Activated CD4-positive, alpha-beta T cell treated with anti-CD3 and anti-CD28 coated beads for 36 hours (primary cell): ENCODE results near the gene SPOUT1. TPM values are rescaled to one million over a fixed set of nuclear protein-coding genes. Genes with fewer than 3 reads are reported as not detected.
"Not testable (repeated sequence)": the region's sequence is repeated elsewhere in the genome, so short reads cannot be mapped to it uniquely, and the experiment has no call there.

Experiments
- ATAC-seq: fragments of 200-7000 bp; cut with Tn5 transposase; one replicate; pipeline ENCODE4 v1.10.0; 2021; ENCODE audit warnings: mild to moderate bottlenecking, moderate library complexity
- CTCF ChIA-PET: fragments of 350-600 bp; sonication (Branson Sonifier 250); formaldehyde crosslinking; loops from one replicate; lab custom pipeline; 2021; ENCODE audit warnings: antibody characterized with exemption; lab: Charles Lee
- POLR2A ChIA-PET: fragments of 350-600 bp; sonication (Branson Sonifier 250); formaldehyde crosslinking; loops from one replicate; lab custom pipeline; 2021; ENCODE audit warnings: antibody characterized with exemption, inconsistent platforms; lab: Charles Lee
- DNase-seq: peaks from one replicate; pipeline ENCODE4 v3.0.0-alpha.2; 2020
- H3K27ac Mint-ChIP-seq: one replicate; pipeline ENCODE4 v1.8.0; 2021; ENCODE audit warnings: mixed read lengths
- H3K27me3 Mint-ChIP-seq: one replicate; pipeline ENCODE4 v1.8.0; 2021; ENCODE audit warnings: mixed read lengths
- H3K36me3 Mint-ChIP-seq: one replicate; pipeline ENCODE4 v1.8.0; 2021; ENCODE audit warnings: low read depth, mixed read lengths
- H3K4me1 Mint-ChIP-seq: one replicate; pipeline ENCODE4 v1.8.0; 2021; ENCODE audit warnings: mixed read lengths
- H3K4me3 Mint-ChIP-seq: one replicate; pipeline ENCODE4 v1.8.0; 2021; ENCODE audit warnings: mild to moderate bottlenecking, moderate library complexity, mixed read lengths
- H3K9me3 Mint-ChIP-seq: one replicate; pipeline ENCODE4 v1.8.0; 2021; ENCODE audit warnings: low read depth, mixed read lengths
- intact Hi-C, 2 experiments: fragments of 100-400 bp; cut with DNase I in 1 of 2; cut with micrococcal nuclease in 1 of 2; formaldehyde crosslinking; loops; one replicate each; pipeline versions ENCODE4 v1.14.2 to v1.15.1; 2022 to 2024; cut with DNase I, micrococcal nuclease
- total RNA-seq, 2 experiments: library from RNA; stranded (reverse); gene quantifications; one replicate each; pipeline ENCODE4 v1.2.3, GENCODE V29; 2021

Gene SPOUT1
- total RNA-seq, 2 experiments from 2014 or later, result 87.9 to 92.9 TPM

- H3K4me3 Mint-ChIP-seq, POLR2A ChIA-PET, DNase-seq, H3K4me1 Mint-ChIP-seq, intact Hi-C loops, H3K27me3 Mint-ChIP-seq, H3K27ac Mint-ChIP-seq, ATAC-seq: not testable (repeated sequence)
- Mint-ChIP-seq H3K36me3 (peaks cover 28% of the 10 kb centered on the region), H3K9me3 (peaks cover 14% of the 10 kb centered on the region)
- CTCF ChIA-PET, result interaction anchor here (0.7 to 1.7 kb wide), 7 partner anchors 10 to 106 kb away, joined by 3 to 10 read pairs (median 4); partner anchors contain the start of gene SPOUT1
Observed at GRCh38 chr9:128852646-128853045, 23.1 kb upstream of the SPOUT1 start.

- not testable (repeated sequence) for H3K27me3 Mint-ChIP-seq
Observed at GRCh38 chr9:128851779-128852600, 22.4 kb upstream of the SPOUT1 start.

GRCh38 chr9:128851024-128851423 is 21.4 kb upstream of the SPOUT1 start:
- CTCF ChIA-PET, result not testable (repeated sequence)

More at GRCh38 chr9:128851779-128852600, 22.4 kb upstream of the SPOUT1 start:
- Mint-ChIP-seq H3K9me3 (peaks cover 14% of the 10 kb centered on the region), H3K36me3 (peaks cover 29% of the 10 kb centered on the region)
- ATAC-seq, intact Hi-C loops, H3K4me3 Mint-ChIP-seq, H3K27ac Mint-ChIP-seq, H3K4me1 Mint-ChIP-seq: not testable (repeated sequence)
- ChIA-PET CTCF (interaction anchor here (0.6 to 1.7 kb wide), 8 partner anchors 10 to 373 kb away, joined by 3 to 10 read pairs (median 4); partner anchors contain the start of gene SPOUT1), POLR2A (interaction anchor here (0.7 kb wide), 1 partner anchor 25 kb away, joined by 3 read pairs; no protein-coding TSS in a partner anchor)
- peak; percentile 20 for DNase-seq

GRCh38 chr9:128847803-128848202 is 18.2 kb upstream of the SPOUT1 start:
- ChIA-PET POLR2A (no interaction called here), CTCF (no interaction called here)
- no peaks in the 10 kb centered on the region for H3K4me1 Mint-ChIP-seq
- DNase-seq (no peak), ATAC-seq (no peak)
- H3K27me3 Mint-ChIP-seq, result no peaks in the 10 kb centered on the region
- peaks cover 29% of the 10 kb centered on the region for H3K36me3 Mint-ChIP-seq
- intact Hi-C loops, result no loop called here
- no peak overlapping the region for H3K4me3 Mint-ChIP-seq
- no peak overlapping the region for H3K27ac Mint-ChIP-seq
- H3K9me3 Mint-ChIP-seq, result peaks cover 14% of the 10 kb centered on the region

More at GRCh38 chr9:128851024-128851423, 21.4 kb upstream of the SPOUT1 start:
- Mint-ChIP-seq H3K36me3 (peaks cover 29% of the 10 kb centered on the region), H3K9me3 (peaks cover 14% of the 10 kb centered on the region)
- H3K27ac Mint-ChIP-seq, DNase-seq, H3K4me3 Mint-ChIP-seq, intact Hi-C loops, ATAC-seq, H3K27me3 Mint-ChIP-seq, H3K4me1 Mint-ChIP-seq: not testable (repeated sequence)
- POLR2A ChIA-PET, result interaction anchor here (0.7 kb wide), 1 partner anchor 26 kb away, joined by 3 read pairs; no protein-coding TSS in a partner anchor

- ChIA-PET POLR2A (no interaction called here), CTCF (interaction anchor here (0.7 kb wide), 1 partner anchor 16 kb away, joined by 3 read pairs; no protein-coding TSS in a partner anchor)
- Mint-ChIP-seq H3K27me3 (no peaks in the 10 kb centered on the region), H3K9me3 (peaks cover 14% of the 10 kb centered on the region), H3K36me3 (peaks cover 27% of the 10 kb centered on the region), H3K4me3 (no peak overlapping the region), H3K4me1 (no peaks in the 10 kb centered on the region), H3K27ac (no peak overlapping the region)
- ATAC-seq (no peak), DNase-seq (no peak)
- intact Hi-C loops, result no loop called here
Observed at GRCh38 chr9:128846680-128847030, 17.1 kb upstream of the SPOUT1 start.

- H3K27me3 Mint-ChIP-seq, result no peaks in the 10 kb centered on the region
- intact Hi-C loops, result no loop called here
- H3K4me1 Mint-ChIP-seq, result no peaks in the 10 kb centered on the region
- H3K9me3 Mint-ChIP-seq, result peaks cover 3% of the 10 kb centered on the region
- POLR2A ChIA-PET, result no interaction called here
- DNase-seq (no peak), ATAC-seq (no peak)
- CTCF ChIA-PET, result interaction anchor here (0.8 to 1.6 kb wide), 2 partner anchors 18 to 56 kb away, joined by 3 to 5 read pairs; no protein-coding TSS in a partner anchor
- H3K36me3 Mint-ChIP-seq, result peaks cover 15% of the 10 kb centered on the region
- H3K27ac Mint-ChIP-seq, result no peak overlapping the region
- no peak overlapping the region for H3K4me3 Mint-ChIP-seq
Observed at GRCh38 chr9:128845186-128845931, 15.8 kb upstream of the SPOUT1 start.

GRCh38 chr9:128843171-128843570 is 13.6 kb upstream of the SPOUT1 start:
- H3K9me3 Mint-ChIP-seq, ATAC-seq, H3K4me3 Mint-ChIP-seq, POLR2A ChIA-PET, H3K4me1 Mint-ChIP-seq, CTCF ChIA-PET, H3K27ac Mint-ChIP-seq, intact Hi-C loops, H3K27me3 Mint-ChIP-seq, DNase-seq: not testable (repeated sequence)
- peaks cover 10% of the 10 kb centered on the region for H3K36me3 Mint-ChIP-seq

GRCh38 chr9:128841694-128842492 is 12.3 kb upstream of the SPOUT1 start:
- Mint-ChIP-seq H3K9me3 (no peaks in the 10 kb centered on the region), H3K4me3 (no peak overlapping the region), H3K27me3 (no peaks in the 10 kb centered on the region), H3K27ac (no peak overlapping the region), H3K4me1 (no peaks in the 10 kb centered on the region), H3K36me3 (peaks cover 8% of the 10 kb centered on the region)
- intact Hi-C loops, result no loop called here
- ChIA-PET POLR2A (no interaction called here), CTCF (interaction anchor here (1.3 kb wide), 1 partner anchor 10 kb away, joined by 4 read pairs; no protein-coding TSS in a partner anchor)
- no peak for DNase-seq
- ATAC-seq, result no peak

GRCh38 chr9:128840524-128840923 is 10.9 kb upstream of the SPOUT1 start:
- Mint-ChIP-seq H3K4me3 (no peak overlapping the region), H3K27ac (no peak overlapping the region), H3K27me3 (no peaks in the 10 kb centered on the region), H3K9me3 (no peaks in the 10 kb centered on the region), H3K4me1 (no peaks in the 10 kb centered on the region), H3K36me3 (peaks cover 8% of the 10 kb centered on the region)
- ATAC-seq, result no peak
- CTCF ChIA-PET, result interaction anchor here (0.6 kb wide), 1 partner anchor 92 kb away, joined by 3 read pairs; no protein-coding TSS in a partner anchor
- intact Hi-C loops, result no loop called here
- POLR2A ChIA-PET, result interaction anchor here (0.7 kb wide), 1 partner anchor 434 kb away, joined by 6 read pairs; no protein-coding TSS in a partner anchor
- no peak for DNase-seq

GRCh38 chr9:128838338-128838737 is 8.7 kb upstream of the SPOUT1 start:
- Mint-ChIP-seq H3K36me3 (peaks cover 16% of the 10 kb centered on the region), H3K9me3 (no peaks in the 10 kb centered on the region), H3K4me3 (no peak overlapping the region), H3K4me1 (no peaks in the 10 kb centered on the region), H3K27ac (no peak overlapping the region), H3K27me3 (no peaks in the 10 kb centered on the region)
- no peak for ATAC-seq
- intact Hi-C loops, result no loop called here
- POLR2A ChIA-PET, result no interaction called here
- DNase-seq, result no peak
- CTCF ChIA-PET, result interaction anchor here (0.6 kb wide), 1 partner anchor 543 kb away, joined by 3 read pairs; no protein-coding TSS in a partner anchor
